GM18867 (cell line): Measurements from ENCODE around the gene C1R.

Source experiments
- ATAC-seq: cut with Tn5 transposase; IDR thresholded peaks from one replicate; pipeline ENCODE4 v1.9.1; 2021; ENCODE audit warnings: mild to moderate bottlenecking, moderate library complexity; ENCODE audit not compliant: unreplicated experiment

The C1R gene

GRCh38 chr12:7092229-7092985, at the start of gene C1R:
C1R (minus strand) TSS chr12:7092445; CDS start chr12:7092388, 57 bp downstream.
- no peak for ATAC-seq

DNA sequence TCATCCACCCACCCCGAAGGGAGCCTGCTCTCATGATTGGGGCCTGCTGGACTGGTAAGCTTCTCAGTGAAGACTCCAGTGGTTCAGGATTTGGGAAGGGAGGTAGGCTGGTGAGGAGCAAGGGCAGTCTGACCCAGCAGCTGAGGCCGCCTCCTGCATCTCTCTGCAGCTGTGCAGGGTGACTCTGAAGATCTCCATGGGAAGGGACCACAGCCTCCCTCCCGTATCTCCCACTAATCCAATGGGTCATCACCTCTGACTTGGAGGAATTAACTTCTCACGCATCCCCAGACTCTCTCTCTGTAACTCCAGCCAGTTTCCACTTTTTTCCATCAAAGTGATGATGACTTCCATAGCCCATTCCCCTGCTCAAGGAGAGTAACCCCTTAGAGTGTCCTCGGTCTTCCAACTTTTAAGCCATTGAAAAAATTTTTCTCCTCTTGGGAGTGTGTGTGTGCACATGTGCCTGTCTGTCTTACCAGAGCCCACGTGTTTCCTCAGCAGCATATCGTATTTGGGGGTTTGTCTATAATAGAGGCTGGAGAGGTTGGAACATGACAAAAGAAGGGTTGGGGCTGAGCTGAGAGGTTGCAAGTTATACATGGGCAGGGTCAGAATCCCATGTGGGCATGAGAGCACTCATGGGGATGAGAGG, 49.2 kb upstream of the C1R start:
- no peak for ATAC-seq

- no peak for ATAC-seq
Observed at GRCh38 chr12:7139200-7139599, 47.0 kb upstream of the C1R start.

DNA sequence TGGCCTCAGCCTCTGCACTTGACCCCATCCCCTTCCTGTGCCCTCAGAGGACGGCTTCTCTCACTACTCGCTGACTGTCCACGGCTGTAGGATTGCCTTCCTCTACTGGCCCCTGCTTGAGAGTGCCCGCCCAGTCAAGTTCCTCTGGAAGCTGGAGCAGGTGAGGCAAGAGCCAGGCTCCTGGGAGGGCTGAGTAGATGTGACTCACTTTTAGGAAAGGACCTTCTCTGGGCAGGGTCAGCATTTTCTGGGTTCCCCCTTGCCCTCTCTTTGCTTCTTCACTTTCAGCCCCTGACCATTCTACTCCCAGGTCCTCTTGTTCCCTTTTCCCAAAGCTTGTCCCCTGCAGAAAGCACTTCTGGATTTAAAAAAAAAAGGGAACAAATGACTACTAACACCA, 45.7 kb upstream of the C1R start:
- ATAC-seq, result no peak

GRCh38 chr12:7136676-7137075, 44.4 kb upstream of the C1R start:
- ATAC-seq, result no peak

- ATAC-seq, result no peak
Observed at GRCh38 chr12:7136071-7136470, 43.8 kb upstream of the C1R start.

DNA sequence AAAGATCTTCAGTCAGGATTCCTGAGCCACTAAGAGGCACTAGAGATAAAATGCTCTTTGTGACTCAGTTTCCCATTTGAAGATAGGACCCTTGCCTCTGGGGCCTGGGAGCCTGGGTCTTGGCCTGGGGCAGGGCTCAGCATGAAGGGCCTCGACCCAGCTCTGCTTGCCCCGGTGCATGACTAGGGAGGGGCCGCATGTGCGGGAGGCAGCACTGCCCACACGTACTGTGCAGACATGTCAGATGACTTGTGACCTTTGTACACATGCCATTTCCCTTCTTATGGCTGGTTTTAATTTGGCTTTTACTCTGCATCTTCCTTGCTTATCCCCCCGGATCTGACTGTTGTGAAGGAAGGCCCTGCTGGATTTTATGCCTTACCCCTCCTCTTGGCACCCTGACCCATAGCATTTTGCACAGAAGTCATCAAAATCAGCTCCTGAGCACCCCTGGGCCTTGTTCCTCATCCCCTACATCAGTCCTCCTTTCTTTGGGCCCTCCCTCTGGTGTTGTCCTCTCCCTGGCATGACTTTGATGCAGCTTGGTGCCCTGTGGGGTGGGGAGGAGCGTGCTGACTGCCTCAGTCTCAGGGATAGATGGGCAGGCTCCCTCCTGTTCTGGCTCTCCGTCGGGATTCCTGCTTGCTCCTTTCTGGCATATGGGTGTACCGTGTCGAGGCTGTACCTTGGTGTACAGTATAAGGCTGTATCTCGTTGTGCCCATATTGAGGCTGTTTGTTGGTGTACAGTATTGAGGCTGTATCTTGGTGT, 42.3 kb upstream of the C1R start:
- ATAC-seq, result no peak

GRCh38 chr12:7131502-7131866, 39.2 kb upstream of the C1R start:
- no peak for ATAC-seq

DNA sequence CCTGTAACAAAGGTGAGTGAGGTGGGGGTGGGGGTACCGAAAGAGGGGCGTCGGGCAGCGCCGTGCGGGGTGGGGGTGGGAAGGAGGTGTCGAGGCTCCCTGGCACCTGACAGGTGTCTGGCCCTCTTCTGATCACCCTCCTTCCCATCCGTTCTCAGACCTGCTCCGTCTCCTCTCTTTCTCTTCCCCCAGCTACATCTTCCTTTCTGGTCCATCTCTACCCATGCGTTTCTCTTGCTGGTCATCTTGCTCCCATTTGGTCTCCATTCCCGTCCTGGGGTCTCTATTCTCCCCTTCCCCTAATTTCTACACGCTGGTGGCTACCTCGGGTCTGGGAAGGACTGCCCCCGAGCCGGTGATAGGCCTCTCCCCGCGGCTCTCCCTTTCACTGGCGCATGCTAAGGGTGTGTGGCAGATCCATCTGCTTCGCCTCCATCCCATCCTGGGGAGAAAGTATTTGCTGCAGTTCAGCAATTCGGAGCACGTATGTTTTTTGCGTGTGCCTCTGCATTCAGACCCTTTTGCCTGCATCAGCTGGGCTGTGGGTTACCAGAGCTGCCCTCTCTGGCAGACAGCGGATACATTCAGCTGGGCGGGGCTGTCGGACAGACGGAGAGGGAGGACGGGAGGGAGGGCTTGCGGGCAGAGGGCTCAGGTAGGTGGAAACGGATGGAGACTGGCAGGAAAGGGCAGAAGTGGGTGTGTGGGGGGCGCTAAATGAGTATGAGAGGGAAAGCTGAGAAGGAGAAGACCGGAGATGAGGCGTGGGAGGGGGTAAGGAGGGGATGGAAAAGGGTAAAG, 38.7 kb upstream of the C1R start:
- peak; percentile 59 for ATAC-seq

GRCh38 chr12:7129872-7130691, 37.8 kb upstream of the C1R start, which contains the start of gene CLSTN3:
CLSTN3 (plus strand) TSS chr12:7130371; CDS start chr12:7130649, 278 bp downstream.
- peak; percentile 71 for ATAC-seq

DNA sequence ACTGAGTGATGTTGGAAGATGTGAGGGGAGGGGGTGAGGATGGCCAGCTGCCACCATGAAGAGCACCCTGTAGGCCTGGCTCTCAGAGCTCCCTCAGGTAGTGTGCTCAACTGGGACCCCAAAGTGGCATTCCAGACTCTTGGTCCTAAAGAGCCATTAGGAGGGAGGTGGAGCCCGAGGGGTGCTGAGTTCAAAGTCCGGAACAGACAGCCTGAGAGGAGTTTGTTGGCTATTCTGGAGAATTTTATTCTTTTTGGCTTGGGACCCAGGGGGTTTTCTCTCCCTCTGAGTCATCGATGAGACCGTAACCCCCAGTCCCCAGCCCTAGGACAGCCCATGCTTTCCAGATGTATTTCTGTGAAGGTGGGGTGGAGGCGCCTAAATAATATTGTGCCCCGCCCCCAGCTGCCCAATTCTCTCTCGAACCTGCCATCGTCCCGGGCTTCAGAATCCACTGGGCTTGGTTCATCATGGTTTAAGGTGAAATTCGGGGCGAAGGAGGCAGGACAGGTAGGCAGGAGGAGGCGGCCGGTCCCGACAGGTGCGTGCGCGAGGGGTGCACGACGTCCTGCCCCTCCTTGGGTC, 37.1 kb upstream of the C1R start:
- peak; percentile 15 for ATAC-seq

GRCh38 chr12:7128681-7129286, 36.5 kb upstream of the C1R start, which contains the start of gene RBP5:
RBP5 (minus strand) TSS chr12:7128889; CDS start chr12:7128775, 114 bp downstream.
- ATAC-seq, result no peak

DNA sequence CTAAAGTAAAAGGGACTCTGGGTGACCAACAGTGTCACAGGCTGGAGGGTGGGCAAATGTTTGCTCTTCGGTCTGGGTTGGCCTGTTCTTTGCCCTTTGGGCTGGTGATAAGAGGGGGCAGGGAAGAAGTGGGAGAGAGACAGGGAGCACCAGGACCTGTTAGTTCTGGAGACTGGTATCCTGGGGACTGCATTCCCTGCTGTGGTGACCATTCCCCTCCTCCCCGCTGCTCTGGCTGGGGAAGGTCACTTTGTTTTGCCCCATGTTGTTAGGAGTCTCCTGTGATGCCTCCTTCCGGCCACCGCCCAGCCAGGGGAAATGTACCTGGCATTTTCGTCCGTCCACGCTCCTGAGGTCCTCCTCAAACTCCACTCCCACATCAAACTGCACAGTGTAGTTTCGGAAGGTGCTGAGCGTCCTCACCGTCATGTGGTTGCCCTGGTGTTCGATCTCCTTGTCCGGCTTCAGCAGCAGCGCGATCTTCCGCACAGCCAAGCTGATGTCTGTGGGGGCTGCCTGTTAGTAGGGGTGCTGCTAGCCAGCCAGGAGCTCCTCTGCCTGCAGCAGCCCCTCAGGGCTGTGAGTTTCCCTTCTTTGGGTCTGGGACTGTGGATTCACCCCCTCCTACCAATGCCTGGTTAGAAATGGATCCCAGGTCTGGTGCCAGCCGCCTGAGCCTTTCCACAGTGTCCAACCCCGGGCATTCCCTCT, 35.8 kb upstream of the C1R start:
- ATAC-seq, result no peak

- no peak for ATAC-seq
Observed at GRCh38 chr12:7125632-7126227, 33.5 kb upstream of the C1R start.

GRCh38 chr12:7123806-7124522, 31.7 kb upstream of the C1R start:
- no peak for ATAC-seq

DNA sequence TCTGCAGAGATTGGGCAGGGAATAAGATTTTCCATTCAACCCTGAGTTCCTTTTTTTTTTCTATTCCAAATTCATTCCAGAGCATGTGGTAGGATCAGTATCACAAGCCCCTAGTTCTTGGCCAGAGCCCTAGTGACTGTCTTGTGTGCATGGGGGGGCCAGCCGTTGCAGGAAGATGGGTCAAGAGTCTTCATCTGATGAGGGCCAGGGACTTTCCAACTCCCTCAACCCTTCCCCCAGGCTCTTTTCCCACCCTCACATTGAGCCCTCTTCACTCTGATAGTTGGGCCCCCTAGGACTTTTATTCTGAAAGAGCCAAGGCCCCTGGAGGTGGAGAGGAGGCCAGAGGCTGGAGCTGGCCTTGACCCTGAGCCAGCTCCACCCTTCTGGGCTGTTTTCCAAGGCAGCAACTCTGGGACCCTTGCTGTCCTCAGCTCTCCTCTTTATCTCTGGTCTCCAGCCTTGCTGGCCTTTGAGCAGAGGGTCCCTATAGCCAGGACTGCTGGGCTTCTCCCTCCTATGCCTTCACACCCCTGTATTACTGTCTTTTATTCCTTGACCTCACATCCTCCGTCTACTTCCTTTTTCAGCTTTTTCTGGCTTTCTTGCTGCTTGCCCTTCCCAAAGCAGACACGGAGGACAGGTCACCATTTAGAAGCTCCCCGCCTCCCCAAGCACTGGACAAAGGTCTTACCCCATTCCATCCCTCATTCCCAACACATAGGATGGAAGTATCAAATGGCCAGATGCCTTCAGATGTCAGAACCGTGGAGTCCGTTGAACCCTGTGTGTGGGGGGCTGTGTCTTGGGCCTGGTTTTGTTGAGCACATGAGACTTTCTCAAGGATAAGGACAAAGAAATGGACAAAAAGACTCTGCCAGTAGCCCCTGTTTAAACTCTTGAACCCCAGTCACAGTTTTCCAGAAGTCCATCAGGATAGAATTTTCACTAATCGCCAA, 30.8 kb upstream of the C1R start:
- ATAC-seq, result no peak
